GM19240 (cell line): ENCODE measurements around the gene LAMB2.

ENCODE experiments used
- DNase-seq: peaks from one replicate; pipeline ENCODE4 v3.0.0; 2011; ENCODE audit warnings: low spot score; ENCODE audit not compliant: insufficient read length

LAMB2 gene

DNA sequence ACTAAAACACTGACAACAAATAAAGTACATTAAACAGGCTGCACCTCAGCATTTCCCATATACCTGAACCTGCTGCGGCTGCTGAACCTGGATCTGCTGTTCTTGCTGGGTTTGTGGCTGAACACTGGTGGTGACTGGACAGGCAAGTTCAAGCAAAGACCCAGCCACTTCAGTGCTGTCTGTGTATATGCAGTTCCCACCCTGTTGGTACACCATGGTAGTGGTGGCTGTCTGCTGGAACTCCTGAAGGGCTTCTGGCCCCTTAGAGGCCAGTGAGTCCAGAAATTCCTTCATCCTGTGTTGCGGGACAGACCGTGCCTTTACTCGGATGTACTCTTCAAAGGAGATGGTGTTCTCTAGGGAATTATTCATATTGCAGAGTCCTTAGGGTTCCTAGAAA is 56.2 kb downstream of the LAMB2 start:
- DNase-seq: no peak

DNA sequence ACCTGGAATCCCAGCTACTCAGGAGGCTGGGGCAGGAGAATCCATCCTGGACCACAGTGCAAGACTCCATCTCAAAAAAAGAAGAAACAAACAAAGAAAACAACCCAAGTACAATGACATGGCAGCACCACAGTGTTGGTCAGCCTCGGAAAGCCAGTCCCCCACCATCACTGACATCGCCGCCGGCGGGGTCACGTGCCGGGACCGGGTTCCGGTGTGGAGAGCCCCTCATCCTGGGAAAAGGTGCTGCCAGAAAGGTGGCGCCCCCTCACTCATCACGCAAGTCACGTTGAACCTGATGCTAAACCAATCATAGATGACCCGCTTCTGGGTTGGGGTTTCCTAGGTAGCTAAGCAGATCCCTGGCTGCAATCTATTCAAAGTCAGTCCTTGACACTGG is 56.7 kb downstream of the LAMB2 start:
- no peak for DNase-seq
